ENCODE results near the gene CD83.
"Not testable (repeated sequence)": the region's sequence is repeated elsewhere in the genome, so short reads cannot be mapped to it uniquely, and the experiment has no call there.

CD83 gene

GRCh38 chr6:14149739-14150130, 32.2 kb downstream of the CD83 start:
- DNase-seq = no peak

DNA sequence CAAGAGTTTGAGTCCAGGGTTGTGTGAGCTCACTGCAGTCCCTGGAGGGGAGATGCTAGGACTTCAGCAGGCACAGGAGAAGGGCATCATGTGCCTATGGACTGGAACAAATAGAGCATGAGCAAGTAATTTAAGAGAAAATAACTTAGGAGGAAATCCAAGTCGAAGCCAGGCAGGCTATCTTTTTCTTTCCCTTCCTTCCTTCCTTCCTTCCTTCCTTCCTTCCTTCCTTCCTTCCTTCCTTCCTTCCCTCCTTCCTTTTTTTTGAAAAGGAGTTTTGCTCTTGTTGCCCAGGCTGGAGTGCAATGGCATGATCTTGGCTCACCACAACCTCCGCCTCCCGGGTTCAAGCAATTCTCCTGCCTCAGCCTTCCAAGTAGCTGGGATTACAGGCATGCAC, 33.7 kb downstream of the CD83 start:
- not testable (repeated sequence) for DNase-seq

GRCh38 chr6:14151773-14152172, 34.2 kb downstream of the CD83 start:
- no peak for DNase-seq

DNA sequence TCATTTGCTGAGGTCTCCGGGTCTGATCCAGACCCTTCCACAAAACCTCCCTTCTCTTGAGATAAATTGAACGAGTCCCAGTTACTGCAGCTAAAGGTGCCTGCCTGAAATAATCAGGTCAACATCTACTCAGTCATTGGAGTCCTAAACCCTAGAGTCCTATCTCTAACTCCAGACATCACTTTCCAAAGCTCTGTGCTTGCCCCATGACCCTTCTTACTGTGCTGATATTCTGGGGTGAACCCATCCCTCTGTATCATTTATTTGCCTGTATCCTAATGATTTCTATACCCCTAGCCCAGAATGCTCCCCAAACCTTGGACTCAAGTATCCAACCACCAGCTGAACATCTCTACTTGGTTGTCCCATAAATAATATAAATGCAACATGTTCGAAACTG, 35.7 kb downstream of the CD83 start:
- DNase-seq = no peak

DNA sequence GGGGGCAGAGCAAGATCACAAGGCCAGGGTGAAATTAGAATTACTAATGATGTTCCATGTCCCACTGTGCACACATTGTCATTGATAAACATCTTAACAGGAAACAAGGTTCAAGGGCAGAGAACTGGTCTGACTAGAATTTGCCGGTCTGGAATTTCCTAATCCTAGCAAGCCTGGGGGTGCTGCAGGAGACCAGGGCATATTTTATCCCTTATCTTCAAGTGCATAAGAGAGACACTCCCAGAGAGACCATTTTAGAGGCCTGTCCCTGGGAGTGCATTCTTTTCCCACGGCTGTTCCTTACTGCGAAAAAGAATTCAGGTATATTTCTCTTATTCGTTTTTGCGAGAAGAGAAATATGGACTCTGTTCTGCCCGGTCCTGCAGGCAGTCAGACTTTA, 41.5 kb downstream of the CD83 start:
- DNase-seq = no peak

GRCh38 chr6:14162826-14163225, 45.3 kb downstream of the CD83 start:
- DNase-seq = no peak

- no peak for DNase-seq
These were observed 47.5 kb downstream of the CD83 start for GRCh38 chr6:14165091-14165490.

DNA sequence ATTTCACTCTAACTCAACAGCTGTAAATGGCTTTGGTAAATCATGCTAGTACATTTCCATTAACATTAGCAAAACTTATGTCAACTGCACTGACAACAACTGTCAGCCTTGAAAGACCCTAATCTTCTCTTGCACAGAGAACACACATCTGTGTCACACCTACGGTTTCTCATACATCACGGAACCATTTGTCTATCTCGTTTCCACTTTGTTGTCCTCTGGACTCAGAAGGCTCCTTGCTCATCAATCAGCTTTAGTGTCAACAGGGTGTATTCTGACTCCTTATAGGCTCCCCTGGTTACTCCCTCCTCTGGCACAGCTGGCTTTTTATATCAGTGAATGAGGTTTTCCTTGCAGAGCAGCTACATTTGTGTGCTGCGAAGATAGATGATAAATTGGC, 49.3 kb downstream of the CD83 start:
- no peak for DNase-seq

DNA sequence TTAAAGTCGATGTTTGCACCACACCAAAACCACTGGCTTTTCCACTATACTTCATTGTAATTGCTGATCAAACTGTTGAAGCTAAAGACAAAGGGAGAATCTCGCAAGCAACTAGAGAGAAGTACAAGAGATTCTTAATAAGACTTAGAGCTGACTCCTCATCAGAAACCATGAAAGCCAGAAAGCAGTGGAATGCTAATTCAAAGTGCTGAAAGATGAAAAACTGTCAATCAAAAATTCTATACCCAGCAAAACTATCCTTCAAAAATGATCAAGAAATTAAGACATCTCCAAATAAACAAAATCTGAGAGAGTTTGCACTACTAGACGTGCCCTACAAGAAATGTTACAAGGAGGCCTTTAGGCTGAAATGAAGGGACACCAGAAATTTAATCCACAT, 52.6 kb downstream of the CD83 start:
- no peak for DNase-seq

DNA sequence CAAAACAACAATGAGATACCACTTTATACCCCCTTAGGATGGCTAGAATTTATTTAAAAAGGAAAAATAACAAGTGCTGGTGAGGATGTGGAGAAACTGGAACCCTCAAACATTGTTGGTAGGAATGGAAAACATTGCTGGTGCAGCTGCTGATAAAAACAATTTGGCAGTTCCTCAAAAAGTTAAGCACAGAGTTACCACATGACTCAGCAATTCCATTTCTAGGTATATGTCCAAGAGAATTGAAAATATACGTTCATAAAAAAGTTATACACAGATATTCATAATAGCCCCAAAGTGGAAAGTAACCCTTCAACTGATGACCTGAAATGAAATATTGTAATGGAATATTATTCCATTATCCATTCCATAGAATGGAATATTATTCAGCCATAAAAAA, 55.0 kb downstream of the CD83 start:
- DNase-seq = no peak

DNA sequence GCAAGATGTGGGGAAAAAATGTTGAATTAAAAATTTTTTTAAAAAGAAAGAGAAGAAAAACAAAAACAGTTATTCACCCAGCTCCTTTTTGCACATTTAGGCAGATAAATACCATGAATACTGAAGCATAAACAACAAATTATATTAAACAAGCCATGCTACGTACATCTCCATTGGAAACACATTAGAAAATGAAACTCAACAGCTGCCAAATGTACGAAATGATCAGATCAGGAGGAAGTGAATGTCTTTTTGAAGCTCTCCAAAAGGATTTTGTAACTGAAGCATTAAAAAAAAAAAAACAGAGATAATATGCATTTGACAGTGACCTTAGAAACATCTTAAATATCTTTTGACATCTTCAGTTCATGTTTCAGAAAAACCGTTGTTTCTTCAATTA, 56.7 kb downstream of the CD83 start:
- no peak for DNase-seq

- no peak for DNase-seq
These were observed 57.4 kb downstream of the CD83 start for GRCh38 chr6:14174996-14175395.

DNA sequence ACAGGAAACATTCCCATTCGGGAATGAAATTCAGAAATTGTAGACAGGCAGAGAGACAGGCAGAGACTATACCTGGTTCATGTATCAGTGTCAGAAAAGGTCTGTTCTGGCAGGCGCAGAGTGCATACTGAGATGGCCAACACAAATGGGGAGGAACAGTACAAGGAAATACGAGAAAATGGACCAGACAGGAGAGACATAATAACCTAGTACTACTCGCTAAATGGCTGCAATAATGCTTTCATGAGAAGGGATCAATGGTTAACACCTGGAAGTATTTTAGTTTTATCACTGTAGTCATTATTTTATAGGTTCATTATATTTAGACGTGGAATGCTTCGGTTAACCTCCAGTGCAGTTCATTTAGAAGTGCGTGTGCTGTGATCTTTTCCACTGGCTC, 58.9 kb downstream of the CD83 start:
- no peak for DNase-seq

- no peak for DNase-seq
These were observed 60.0 kb downstream of the CD83 start for GRCh38 chr6:14177413-14178082.

- DNase-seq = no peak
These were observed 60.5 kb downstream of the CD83 start for GRCh38 chr6:14178083-14178445.

DNA sequence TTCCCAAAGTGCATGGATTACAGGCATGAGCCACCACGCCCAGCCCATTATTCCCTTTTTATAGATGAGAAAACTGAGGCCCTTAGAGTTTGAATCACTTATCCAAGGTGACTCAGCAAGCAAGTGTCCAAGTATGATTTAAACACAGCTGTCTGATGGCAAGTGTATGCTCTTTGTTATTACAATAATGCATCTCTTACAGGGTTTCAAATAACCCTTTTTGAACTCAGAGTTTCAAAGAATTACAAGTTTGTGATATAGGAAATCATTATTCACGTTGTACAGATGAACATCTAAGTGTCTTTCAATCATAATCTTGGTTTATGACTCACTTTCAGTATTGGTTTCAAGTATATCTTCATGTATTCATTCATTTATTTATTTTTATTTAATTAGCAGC, 63.0 kb downstream of the CD83 start:
- no peak for DNase-seq

DNA sequence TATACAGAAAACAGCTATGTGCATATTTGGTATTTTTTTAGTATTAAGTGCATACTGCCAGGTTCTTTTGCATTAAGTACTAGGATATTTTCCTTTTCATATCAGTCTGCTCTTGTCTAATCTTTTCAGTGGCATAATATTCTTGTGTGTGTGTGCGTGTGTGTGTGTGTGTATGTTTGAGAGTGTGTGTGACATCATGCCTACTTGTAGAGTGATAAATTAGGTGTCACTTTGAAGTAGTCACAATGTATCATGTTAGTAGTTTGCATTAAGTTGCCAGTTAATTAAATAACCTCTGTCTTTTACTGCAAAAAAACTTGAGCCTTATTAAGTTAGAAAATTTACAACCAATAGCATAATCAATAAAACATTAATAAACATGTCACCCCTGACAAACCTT, 65.3 kb downstream of the CD83 start:
- no peak for DNase-seq

Measured in inflammatory macrophage (primary cell).